Measurements from ENCODE around the gene MSX2.

MSX2 gene

DNA sequence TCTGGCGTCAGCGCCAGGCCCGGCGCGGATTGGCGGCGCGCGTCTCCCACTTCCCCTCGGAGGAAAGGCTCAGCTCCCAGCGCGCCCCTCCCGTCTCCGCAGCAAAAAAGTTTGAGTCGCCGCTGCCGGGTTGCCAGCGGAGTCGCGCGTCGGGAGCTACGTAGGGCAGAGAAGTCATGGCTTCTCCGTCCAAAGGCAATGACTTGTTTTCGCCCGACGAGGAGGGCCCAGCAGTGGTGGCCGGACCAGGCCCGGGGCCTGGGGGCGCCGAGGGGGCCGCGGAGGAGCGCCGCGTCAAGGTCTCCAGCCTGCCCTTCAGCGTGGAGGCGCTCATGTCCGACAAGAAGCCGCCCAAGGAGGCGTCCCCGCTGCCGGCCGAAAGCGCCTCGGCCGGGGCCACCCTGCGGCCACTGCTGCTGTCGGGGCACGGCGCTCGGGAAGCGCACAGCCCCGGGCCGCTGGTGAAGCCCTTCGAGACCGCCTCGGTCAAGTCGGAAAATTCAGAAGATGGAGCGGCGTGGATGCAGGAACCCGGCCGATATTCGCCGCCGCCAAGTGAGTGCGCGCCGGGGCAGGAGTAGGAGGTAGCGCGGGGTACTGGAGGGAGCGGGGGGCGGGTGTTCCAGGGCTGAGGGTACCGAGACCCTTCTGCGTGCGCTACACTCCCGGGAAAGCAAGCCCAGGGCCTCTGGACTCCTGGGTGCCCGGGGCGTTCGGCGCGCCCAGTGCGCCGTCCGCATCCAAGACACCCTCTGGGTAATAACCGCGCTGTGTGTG lies at the start of gene MSX2:
MSX2 (plus strand) TSS at position 99 of the 777 bp plus-strand sequence; CDS start at position 177, 78 bp downstream.
- TF ChIP-seq, protein P1, sequence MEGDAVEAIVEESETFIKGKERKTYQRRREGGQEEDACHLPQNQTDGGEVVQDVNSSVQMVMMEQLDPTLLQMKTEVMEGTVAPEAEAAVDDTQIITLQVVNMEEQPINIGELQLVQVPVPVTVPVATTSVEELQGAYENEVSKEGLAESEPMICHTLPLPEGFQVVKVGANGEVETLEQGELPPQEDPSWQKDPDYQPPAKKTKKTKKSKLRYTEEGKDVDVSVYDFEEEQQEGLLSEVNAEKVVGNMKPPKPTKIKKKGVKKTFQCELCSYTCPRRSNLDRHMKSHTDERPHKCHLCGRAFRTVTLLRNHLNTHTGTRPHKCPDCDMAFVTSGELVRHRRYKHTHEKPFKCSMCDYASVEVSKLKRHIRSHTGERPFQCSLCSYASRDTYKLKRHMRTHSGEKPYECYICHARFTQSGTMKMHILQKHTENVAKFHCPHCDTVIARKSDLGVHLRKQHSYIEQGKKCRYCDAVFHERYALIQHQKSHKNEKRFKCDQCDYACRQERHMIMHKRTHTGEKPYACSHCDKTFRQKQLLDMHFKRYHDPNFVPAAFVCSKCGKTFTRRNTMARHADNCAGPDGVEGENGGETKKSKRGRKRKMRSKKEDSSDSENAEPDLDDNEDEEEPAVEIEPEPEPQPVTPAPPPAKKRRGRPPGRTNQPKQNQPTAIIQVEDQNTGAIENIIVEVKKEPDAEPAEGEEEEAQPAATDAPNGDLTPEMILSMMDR (IDR thresholded peaks at IDR 0.05; ENCODE audit: insufficient read depth, missing control alignments), result no peak
- DNase-seq (ENCODE audit: insufficient read length, low spot score) (no peak), FAIRE-seq (no peak)

DNA sequence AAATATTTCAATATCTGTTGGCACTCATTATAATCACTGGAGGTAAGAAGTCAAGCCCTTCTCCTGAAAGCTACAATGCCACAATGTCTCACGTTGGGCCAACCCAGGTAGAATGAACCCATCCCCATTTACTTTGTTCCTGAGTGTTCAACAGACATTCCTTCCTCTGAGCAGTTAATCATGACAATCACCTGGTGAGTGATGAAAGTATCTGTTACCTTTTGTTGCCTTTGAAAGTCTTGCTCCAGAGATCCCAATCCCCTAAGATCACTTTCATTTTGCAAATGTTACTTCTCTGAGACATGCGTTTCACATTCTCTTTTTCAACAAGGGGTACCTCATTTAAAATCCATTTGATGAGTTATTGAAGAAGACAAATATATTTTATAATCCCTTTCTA lies 49.3 kb upstream of the MSX2 start:
- DNase-seq (ENCODE audit: insufficient read length, low spot score), result no peak
- TF ChIP-seq, protein P1 (IDR thresholded peaks at IDR 0.05; ENCODE audit: insufficient read depth, missing control alignments), result no peak
- FAIRE-seq, result no peak

DNA sequence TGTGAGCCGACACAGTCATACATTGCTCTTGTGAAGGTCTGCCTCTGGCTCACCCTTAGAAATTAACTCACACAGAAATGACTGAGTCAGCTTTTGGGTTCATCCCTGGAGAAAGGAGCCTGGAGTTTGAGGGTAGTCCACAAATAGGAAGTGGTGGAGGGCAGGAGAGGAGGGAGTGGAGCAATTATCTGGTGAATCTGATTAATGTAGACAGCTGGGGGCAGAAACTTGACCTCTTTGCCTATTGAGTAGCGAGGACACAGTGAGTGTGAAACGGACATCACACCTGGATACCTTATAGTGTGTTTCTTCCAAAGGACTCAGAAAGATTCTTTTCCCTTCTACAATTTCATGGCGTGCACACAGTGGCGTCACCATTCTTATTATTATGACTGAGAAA lies 48.5 kb upstream of the MSX2 start:
- TF ChIP-seq, protein P1 (IDR thresholded peaks at IDR 0.05; ENCODE audit: insufficient read depth, missing control alignments), result no peak
- DNase-seq (ENCODE audit: insufficient read length, low spot score) (no peak), FAIRE-seq (no peak)

DNA sequence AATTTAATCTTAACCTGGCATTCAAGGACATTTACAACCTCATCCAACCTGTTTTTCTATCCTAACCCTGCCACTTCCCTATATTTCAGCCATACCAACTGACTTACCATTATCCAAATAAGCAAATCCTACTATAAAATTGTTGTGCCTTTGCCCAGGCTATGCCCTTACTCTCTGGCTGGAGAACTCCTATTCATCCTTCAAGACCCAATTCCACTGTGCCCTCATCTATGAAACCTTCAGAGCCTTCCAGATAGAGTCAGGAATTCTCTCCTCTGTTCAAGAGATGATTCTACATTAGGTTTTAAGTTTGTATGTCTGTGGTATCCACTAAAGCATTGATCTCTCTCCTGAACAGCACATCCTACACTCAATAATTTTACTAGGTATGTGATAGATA lies 46.3 kb upstream of the MSX2 start:
- FAIRE-seq, result no peak
- TF ChIP-seq, protein P1 (IDR thresholded peaks at IDR 0.05; ENCODE audit: insufficient read depth, missing control alignments), result no peak
- DNase-seq (ENCODE audit: insufficient read length, low spot score), result no peak

DNA sequence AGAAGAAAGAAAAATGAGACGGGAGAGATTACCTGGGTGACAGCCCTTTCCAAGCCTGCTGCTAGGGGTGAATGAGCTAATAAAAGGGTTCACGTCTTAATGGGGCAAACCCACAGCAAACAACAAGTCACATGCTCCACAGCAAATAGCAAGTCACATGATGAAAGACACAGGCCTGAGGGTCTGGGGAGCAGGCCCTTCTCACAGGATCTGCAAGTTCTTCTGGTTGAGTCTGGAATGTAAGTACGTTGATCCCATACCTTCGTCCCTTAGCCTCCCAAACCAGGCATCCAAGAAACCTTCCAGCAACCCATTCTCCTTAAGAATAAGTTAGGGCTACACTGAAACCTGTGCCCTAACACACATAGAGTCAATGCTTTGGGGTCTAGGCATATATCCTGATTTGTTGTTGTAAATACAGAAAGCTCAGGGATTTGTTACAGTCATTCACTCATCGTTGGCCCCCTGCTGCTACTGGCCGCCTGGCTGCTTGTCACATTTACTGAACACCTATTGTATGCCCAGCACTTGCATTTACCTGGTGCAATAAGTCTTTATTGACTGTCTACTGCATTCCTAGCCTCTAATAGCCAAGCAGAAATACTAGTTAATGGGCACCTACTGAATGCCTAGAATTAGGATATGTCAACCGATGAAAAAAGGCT lies 43.3 kb upstream of the MSX2 start:
- TF ChIP-seq, protein P1 (IDR thresholded peaks at IDR 0.05; ENCODE audit: insufficient read depth, missing control alignments), result no peak
- FAIRE-seq (no peak), DNase-seq (ENCODE audit: insufficient read length, low spot score) (no peak)

DNA sequence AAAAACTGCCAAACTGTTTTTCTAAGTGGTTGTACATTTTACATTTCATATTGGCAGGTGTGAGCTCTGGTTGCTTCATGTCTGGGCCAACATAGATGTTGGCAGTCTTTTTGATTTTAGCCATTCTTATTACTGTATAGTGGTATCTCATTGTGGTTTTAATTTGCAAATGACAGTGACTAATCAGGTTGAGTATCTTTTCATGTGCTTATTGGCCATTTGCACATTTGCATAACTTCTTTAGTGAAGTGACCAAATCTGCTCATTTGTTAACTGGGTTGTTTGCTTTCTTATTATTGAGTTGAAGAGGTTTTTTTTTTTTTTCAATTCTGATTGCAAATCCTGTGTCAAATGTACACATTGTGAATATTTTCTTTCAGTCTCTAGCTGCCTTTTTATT lies 36.9 kb upstream of the MSX2 start:
- FAIRE-seq (no peak), DNase-seq (ENCODE audit: insufficient read length, low spot score) (no peak)
- TF ChIP-seq, protein P1 (IDR thresholded peaks at IDR 0.05; ENCODE audit: insufficient read depth, missing control alignments), result no peak

Measured in D721Med (cell line).